ENCODE results near the gene TMCO4.

DNA sequence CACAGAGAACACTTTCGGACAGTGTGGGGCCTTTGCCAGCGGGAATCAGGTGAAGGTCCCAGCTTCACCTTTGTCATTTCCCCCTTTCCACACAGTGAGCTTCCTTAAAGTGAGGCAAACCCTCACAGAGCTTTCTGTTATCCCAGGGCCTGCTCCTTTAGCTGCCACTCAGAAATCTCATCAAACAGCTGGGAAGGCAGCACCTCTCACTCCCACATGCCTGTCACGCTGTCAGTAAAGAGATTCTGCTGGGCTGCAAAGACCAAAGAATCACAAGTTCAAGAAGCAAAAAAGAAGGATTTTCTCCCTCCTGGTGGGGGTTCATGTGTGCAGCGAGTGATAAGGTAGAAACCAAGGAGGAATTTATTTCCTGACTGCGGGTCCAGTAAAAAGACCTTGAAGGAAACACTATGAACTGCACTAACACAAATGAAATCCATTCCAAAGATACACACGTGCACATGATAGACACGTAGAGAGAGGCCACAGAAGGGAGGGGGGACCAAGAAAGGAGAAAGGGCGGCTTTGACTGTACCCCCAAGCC lies 91.1 kb downstream of the TMCO4 start:
- TF ChIP-seq, protein P1, sequence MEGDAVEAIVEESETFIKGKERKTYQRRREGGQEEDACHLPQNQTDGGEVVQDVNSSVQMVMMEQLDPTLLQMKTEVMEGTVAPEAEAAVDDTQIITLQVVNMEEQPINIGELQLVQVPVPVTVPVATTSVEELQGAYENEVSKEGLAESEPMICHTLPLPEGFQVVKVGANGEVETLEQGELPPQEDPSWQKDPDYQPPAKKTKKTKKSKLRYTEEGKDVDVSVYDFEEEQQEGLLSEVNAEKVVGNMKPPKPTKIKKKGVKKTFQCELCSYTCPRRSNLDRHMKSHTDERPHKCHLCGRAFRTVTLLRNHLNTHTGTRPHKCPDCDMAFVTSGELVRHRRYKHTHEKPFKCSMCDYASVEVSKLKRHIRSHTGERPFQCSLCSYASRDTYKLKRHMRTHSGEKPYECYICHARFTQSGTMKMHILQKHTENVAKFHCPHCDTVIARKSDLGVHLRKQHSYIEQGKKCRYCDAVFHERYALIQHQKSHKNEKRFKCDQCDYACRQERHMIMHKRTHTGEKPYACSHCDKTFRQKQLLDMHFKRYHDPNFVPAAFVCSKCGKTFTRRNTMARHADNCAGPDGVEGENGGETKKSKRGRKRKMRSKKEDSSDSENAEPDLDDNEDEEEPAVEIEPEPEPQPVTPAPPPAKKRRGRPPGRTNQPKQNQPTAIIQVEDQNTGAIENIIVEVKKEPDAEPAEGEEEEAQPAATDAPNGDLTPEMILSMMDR (IDR thresholded peaks at IDR 0.05) = no peak
- TF ChIP-seq POLR2A (IDR thresholded peaks at IDR 0.05) = no peak

Data from right lobe of liver (tissue), 4 donors.